ENCODE measurements around the gene SMIM1. TPM values are rescaled to one million over a fixed set of nuclear protein-coding genes. Genes with fewer than 3 reads are reported as not detected.

SMIM1 gene
- total RNA-seq, 6 experiments from 2014 or later, result 2.6 to 8.7 (median 4.6) TPM

DNA sequence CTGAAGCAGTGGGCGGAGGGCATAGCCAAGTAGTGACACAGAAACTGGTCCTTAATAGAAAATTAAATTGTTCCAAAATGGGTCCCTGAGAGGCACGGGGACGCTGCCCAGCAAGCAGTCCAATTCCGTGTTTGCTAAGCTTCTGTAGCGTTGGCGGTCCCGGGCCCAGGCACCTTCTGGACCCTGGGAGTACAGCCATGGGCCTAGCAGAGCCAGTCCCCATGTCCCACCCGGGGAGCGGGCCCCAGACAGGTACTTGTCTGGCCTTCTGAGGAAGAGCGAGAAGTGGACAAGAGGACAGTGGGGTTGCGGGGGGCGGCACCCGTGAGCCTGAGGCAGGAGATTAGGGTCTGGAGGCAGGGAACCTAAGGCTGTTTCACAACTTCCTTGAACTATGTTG is 31.8 kb upstream of the SMIM1 start:
- intact Hi-C loops (cut with DNase I), result no loop called here
- Histone ChIP-seq H3K27ac (no peak overlapping the region), H3K27me3 (no peaks in the 10 kb centered on the region), H3K4me3 (no peak overlapping the region), H3K9me3 (no peaks in the 10 kb centered on the region), H3K4me1 (peaks cover 0 to 11% (median 0%) of the 10 kb centered on the region in 4 donors), H3K36me3 (peaks cover 0 to 31% (median 4%) of the 10 kb centered on the region in 4 donors)
- ATAC-seq (no peak), DNase-seq (no peak)
- TF ChIP-seq POLR2A (IDR thresholded peaks at IDR 0.05), result no peak
- TF ChIP-seq, protein P1, sequence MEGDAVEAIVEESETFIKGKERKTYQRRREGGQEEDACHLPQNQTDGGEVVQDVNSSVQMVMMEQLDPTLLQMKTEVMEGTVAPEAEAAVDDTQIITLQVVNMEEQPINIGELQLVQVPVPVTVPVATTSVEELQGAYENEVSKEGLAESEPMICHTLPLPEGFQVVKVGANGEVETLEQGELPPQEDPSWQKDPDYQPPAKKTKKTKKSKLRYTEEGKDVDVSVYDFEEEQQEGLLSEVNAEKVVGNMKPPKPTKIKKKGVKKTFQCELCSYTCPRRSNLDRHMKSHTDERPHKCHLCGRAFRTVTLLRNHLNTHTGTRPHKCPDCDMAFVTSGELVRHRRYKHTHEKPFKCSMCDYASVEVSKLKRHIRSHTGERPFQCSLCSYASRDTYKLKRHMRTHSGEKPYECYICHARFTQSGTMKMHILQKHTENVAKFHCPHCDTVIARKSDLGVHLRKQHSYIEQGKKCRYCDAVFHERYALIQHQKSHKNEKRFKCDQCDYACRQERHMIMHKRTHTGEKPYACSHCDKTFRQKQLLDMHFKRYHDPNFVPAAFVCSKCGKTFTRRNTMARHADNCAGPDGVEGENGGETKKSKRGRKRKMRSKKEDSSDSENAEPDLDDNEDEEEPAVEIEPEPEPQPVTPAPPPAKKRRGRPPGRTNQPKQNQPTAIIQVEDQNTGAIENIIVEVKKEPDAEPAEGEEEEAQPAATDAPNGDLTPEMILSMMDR (IDR thresholded peaks at IDR 0.05), result no peak
- 90% methylated on average over 8 of the region's 13 CpGs for WGBS (ENCODE audit: insufficient coverage, low coverage, low lambda C conversion rate, missing lambda C conversion rate)

DNA sequence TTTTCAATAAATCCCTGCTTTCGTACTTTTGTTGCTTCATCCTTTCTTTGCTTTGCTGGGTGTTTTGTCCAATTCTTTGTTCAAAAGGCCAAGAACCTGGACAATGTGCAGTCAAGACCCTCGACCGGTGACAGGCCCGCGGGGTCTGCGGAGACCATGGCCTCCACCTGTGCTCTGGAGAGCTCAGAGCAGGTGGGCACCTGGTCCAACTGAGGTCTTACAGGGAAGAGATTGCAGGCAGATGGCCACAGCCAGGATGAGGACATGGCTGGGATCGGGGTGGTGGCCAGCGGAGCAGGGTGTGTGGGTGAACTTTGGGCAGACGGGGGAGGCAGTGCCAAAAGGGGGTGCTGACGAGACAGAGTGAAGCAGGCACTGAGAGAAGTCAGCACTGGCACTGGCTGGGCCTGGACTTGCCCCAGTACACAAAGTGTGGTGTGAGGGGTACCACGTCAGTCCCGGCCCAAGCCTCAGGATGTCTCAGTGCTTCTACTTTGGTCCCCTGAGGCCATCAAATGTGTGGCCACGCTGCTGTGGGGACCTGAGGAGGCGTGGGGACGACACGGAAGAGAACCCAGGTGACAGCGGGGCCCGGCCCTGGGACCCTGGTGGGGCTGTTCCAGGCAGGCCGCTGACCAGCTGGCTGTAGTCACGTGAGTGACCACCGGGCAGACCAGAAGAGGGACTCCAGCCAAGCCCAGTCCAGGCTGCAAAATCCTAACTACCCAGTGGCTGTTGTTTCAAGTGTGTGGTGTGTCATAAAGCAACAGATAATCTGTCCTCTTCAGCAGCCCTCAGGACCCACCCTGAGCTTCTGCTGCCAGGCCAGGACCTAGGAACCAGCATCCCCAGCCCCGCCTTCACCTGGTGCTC is 30.7 kb upstream of the SMIM1 start:
- WGBS (ENCODE audit: insufficient coverage, low coverage, low lambda C conversion rate, missing lambda C conversion rate), result 93% methylated on average over 16 of the region's 22 CpGs
- Histone ChIP-seq H3K4me3 (no peak overlapping the region), H3K36me3 (peaks cover 0 to 22% (median 4%) of the 10 kb centered on the region in 4 donors), H3K9me3 (no peaks in the 10 kb centered on the region), H3K27me3 (no peaks in the 10 kb centered on the region), H3K27ac (no peak overlapping the region), H3K4me1 (peaks cover 0 to 18% (median 0%) of the 10 kb centered on the region in 4 donors)
- intact Hi-C loops (cut with DNase I), result no loop called here
- no peak for DNase-seq
- no peak for ATAC-seq
- TF ChIP-seq POLR2A (IDR thresholded peaks at IDR 0.05), result no peak
- TF ChIP-seq, protein P1 (IDR thresholded peaks at IDR 0.05), result no peak

DNA sequence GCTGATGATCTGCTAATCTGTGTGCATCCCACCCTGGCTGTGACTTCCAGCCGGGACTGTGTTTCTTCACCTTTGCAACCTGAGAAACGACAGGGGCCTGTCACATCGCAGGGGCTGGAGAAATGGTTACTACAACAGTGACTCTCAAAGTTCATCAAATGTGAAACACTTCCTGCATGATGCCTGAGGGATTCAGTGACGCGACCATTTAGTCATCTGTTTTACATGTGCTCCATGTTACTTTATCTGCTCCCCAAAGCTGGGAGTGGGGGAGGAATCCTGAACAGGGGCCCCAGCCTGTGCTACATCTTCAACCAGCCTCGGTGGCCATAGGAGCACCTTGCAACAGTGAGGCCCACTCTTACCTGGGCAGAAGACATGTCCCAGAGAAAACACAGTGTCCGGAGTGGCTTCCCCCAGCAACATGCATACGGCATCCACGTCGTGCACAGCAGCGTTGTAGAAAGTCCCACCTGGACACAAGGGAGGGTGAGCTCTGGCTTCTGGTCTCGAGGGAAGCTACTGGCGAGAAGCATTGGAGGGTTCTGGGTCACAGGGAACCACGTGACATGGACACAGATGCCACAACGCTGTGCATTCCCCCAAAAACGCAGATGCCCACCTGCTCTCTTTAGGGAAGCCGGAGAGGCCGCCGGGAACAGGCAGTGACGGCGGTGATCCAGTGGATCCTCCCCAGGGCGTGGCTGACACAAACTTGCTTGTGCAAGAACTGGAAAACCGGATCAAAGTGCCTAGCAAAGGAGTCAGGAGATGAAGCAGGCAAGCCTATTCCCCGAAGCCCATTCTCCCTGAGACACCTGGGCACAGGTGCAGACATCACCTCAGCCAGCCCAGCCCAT is 29.9 kb upstream of the SMIM1 start:
- peaks cover 0 to 19% (median 4%) of the 10 kb centered on the region in 4 donors for H3K36me3 ChIP-seq
- H3K9me3 ChIP-seq, result no peaks in the 10 kb centered on the region
- TF ChIP-seq, protein P1 (IDR thresholded peaks at IDR 0.05), result no peak
- no peak for TF ChIP-seq POLR2A (IDR thresholded peaks at IDR 0.05)
- peaks cover 0 to 22% (median 0%) of the 10 kb centered on the region in 4 donors for H3K4me1 ChIP-seq
- intact Hi-C loops (cut with DNase I), result no loop called here
- no peak overlapping the region for H3K27ac ChIP-seq
- DNase-seq, result no peak
- no peak overlapping the region for H3K4me3 ChIP-seq
- no peak for ATAC-seq
- 89% methylated on average over 12 of the region's 24 CpGs for WGBS (ENCODE audit: insufficient coverage, low coverage, low lambda C conversion rate, missing lambda C conversion rate)
- no peaks in the 10 kb centered on the region for H3K27me3 ChIP-seq

DNA sequence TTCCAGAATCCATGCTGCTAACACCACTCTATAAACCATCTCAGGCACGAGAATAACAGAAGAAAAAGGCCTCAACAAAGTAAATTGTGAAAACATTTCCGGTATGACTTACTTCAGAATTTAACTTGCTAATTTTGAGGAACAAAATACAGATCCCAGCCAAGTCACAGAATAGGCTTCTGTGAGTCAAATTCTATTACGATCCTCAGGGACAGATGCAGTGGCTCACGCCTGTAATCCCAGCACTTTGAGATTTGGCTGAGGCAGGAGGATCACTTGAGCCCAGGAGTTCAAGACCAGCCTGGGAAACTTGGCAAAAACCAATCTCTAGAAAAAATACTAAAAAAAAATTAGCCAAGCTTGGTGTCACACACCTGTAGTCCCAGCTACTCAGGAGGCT is 29.1 kb upstream of the SMIM1 start:
- peaks cover 0 to 24% (median 0%) of the 10 kb centered on the region in 4 donors for H3K4me1 ChIP-seq
- ATAC-seq (no peak), DNase-seq (no peak)
- no peak for TF ChIP-seq POLR2A (IDR thresholded peaks at IDR 0.05)
- TF ChIP-seq, protein P1 (IDR thresholded peaks at IDR 0.05), result no peak
- no peak overlapping the region for H3K4me3 ChIP-seq
- peaks cover 0 to 12% (median 3%) of the 10 kb centered on the region in 4 donors for H3K36me3 ChIP-seq
- no peaks in the 10 kb centered on the region for H3K9me3 ChIP-seq
- 81% methylated on average over 4 of the region's 4 CpGs for WGBS (ENCODE audit: insufficient coverage, low coverage, low lambda C conversion rate, missing lambda C conversion rate)
- intact Hi-C loops (cut with DNase I), result no loop called here
- no peak overlapping the region for H3K27ac ChIP-seq
- no peaks in the 10 kb centered on the region for H3K27me3 ChIP-seq

All from right lobe of liver (tissue), 6 donors.